Transverse colon (tissue), 4 donors: ENCODE results near the gene CASP12. TPM values are rescaled to one million over a fixed set of nuclear protein-coding genes. Genes with fewer than 3 reads are reported as not detected.

Source experiments
- DNase-seq: peaks from one replicate; pipeline ENCODE4 v3.0.0-alpha.2; 2019
- H3K27ac ChIP-seq, 4 donors: fragments of 200-600 bp; sonication (generic); 2 replicates each; pipeline ENCODE4 v1.5.1; 2016 to 2018; ENCODE audit warnings: inconsistent platforms in 4 of 4
- H3K27me3 ChIP-seq: fragments of 200-600 bp; sonication (generic); 2 replicates; pipeline ENCODE4 v1.5.1; 2017; ENCODE audit warnings: inconsistent platforms
- H3K36me3 ChIP-seq, 4 donors: fragments of 200-600 bp; sonication (generic); 2 replicates each; pipeline ENCODE4 v1.5.1; 2017 to 2019; ENCODE audit warnings: inconsistent platforms in 4 of 4
- H3K4me1 ChIP-seq, 4 donors: fragments of 200-600 bp; sonication (generic); 2 replicates each; pipeline ENCODE4 v1.5.1; 2017 to 2020; ENCODE audit warnings: inconsistent platforms in 4 of 4
- H3K4me3 ChIP-seq, 4 donors: fragments of 200-600 bp; sonication (generic); 1 replicate in 1 of 4; 2 replicates in 3 of 4; pipeline versions ENCODE4 v1.5.1 to v1.6.1; 2017 to 2019; ENCODE audit warnings: inconsistent platforms in 4 of 4
- H3K9me3 ChIP-seq, 2 donors: fragments of 200-600 bp; sonication (generic); 2 replicates each; pipeline ENCODE4 v1.5.1; 2017 to 2019; ENCODE audit warnings: inconsistent platforms in 2 of 2
- EP300 ChIP-seq: sonication (generic); formaldehyde crosslinking; IDR thresholded peaks from one replicate; pipeline ENCODE4 v1.6.1; 2017; ENCODE audit warnings: antibody characterized with exemption, low read depth
- POLR2A ChIP-seq: fragments of 450-650 bp; IDR thresholded peaks from one replicate; pipeline ENCODE4 v1.6.1; 2016; ENCODE audit warnings: antibody characterized with exemption, mild to moderate bottlenecking, moderate library complexity
- POLR2AphosphoS5 ChIP-seq, 3 donors: sonication (generic); formaldehyde crosslinking; IDR thresholded peaks; one replicate each; pipeline ENCODE4 v1.6.1; 2016; ENCODE audit warnings: antibody characterized with exemption in 3 of 3
- WGBS, 2 donors: methylation state at CpG; one replicate each; pipeline ENCODE4 v1.1.5; 2018; ENCODE audit warnings: low coverage in 1 of 2; 5-methylcytosine and 5-hydroxymethylcytosine counted together
- in situ Hi-C, 4 donors: fragments of 200-750 bp; cut with MboI; loops; one replicate each; pipeline versions ENCODE4 v1.15.0 to v1.15.1; 2017; ENCODE audit warnings: low sequenced_read_pairs in 3 of 4, low pct_ligation_motif_present in 1 of 4, low pct_unique_long_range_greater_than_20kb in 1 of 4
- intact Hi-C: fragments of 100-400 bp; cut with DNase I; formaldehyde crosslinking; loops from one replicate; pipeline ENCODE4 v1.15.1; 2023; ENCODE audit warnings: low total_unique reads
- total RNA-seq, 4 donors: library from RNA; depleted of rRNA; stranded (reverse); fragments of >200 nt; gene quantifications; one replicate each; pipeline ENCODE4 v1.1.0, GENCODE V29; 2016
- TF ChIP-seq, protein P1 (sequence below), 5 experiments: fragments of 200-600 bp in 3 of 5; fragments of 450-650 bp in 2 of 5; sonication (generic) in 3 of 5; IDR thresholded peaks; 1 replicate in 2 of 5; 2 replicates in 3 of 5; pipeline ENCODE4 v1.5.1; 2016 to 2017; ENCODE audit warnings: antibody characterized with exemption in 5 of 5, inconsistent platforms in 3 of 5, mild to moderate bottlenecking in 2 of 5, moderate library complexity in 1 of 5

CASP12 gene
- total RNA-seq, 4 donors from 2014 or later = 0.27 to 1.9 TPM; not detected in 2

- Histone ChIP-seq H3K36me3 (no peaks in the 10 kb centered on the region), H3K27me3 (no peaks in the 10 kb centered on the region), H3K9me3 (no peaks in the 10 kb centered on the region), H3K4me1 (peaks cover 0 to 30% (median 11%) of the 10 kb centered on the region in 4 donors), H3K27ac (peak overlapping the region; percentile 64 to 79 (median 72)), H3K4me3 (peak overlapping the region; percentile 27 to 48 (median 33))
- WGBS, 2 donors = 8 to 12% methylated on average over 6 of the region's 6 CpGs
- TF ChIP-seq, protein P1, sequence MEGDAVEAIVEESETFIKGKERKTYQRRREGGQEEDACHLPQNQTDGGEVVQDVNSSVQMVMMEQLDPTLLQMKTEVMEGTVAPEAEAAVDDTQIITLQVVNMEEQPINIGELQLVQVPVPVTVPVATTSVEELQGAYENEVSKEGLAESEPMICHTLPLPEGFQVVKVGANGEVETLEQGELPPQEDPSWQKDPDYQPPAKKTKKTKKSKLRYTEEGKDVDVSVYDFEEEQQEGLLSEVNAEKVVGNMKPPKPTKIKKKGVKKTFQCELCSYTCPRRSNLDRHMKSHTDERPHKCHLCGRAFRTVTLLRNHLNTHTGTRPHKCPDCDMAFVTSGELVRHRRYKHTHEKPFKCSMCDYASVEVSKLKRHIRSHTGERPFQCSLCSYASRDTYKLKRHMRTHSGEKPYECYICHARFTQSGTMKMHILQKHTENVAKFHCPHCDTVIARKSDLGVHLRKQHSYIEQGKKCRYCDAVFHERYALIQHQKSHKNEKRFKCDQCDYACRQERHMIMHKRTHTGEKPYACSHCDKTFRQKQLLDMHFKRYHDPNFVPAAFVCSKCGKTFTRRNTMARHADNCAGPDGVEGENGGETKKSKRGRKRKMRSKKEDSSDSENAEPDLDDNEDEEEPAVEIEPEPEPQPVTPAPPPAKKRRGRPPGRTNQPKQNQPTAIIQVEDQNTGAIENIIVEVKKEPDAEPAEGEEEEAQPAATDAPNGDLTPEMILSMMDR (IDR thresholded peaks at IDR 0.05) = no peak
- TF ChIP-seq POLR2AphosphoS5 (IDR thresholded peaks at IDR 0.05) (peak; percentile 23 to 44 (median 40)), EP300 (no peak), POLR2A (no peak)
- intact Hi-C loops (no loop called here), in situ Hi-C loops (no loop called here)
- DNase-seq = no peak
Measured at GRCh38 chr11:104918113-104918824, 20.0 kb upstream of the CASP12 start.

DNA sequence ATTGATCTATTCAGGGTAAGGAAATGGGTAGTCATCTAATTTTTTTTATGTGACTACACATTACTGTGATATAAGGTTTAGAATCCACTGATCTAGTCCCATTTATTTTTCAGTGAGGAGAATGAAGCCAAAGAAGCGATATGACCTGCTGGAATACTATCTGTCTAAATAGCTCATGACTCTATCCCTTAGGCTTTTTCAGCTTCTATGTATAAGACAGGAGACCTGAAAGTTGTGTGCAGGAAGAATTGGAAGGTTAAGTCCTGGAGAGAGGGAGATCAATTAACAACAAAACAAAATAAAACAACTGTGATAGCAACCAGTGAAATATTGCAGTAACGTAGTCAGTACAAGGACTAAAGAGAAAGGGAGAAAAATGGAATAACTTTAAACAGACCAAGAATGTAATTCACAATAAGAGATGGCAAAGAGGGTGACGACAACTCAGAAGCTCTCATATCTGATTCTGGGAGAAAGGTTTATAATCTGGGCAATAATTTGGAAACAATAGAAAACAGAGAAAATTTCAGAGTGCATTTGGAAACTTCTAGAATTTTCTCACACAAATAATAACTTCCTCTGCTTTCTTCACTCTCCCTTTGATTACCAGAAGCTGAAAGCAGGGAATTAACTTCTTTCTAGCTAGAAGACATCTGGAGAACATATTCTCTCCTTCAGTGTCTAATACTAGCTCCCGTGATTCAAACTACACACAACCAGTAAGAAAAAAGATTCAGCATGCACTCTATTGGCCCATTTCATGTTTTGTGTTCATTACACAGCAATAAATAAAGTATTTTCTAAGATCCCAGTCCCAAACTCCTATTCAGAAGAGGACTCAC is 19.2 kb upstream of the CASP12 start:
- H3K36me3 ChIP-seq = no peaks in the 10 kb centered on the region
- no peaks in the 10 kb centered on the region for H3K9me3 ChIP-seq
- peak overlapping the region; percentile 27 to 48 (median 33) for H3K4me3 ChIP-seq
- peak overlapping the region; percentile 64 to 79 (median 72) for H3K27ac ChIP-seq
- H3K27me3 ChIP-seq = no peaks in the 10 kb centered on the region
- H3K4me1 ChIP-seq = peaks cover 0 to 30% (median 11%) of the 10 kb centered on the region in 4 donors
- intact Hi-C loops = no loop called here
- DNase-seq = no peak
- in situ Hi-C loops = no loop called here
- WGBS, 2 donors = 20 to 39% methylated on average over 2 to 4 of the region's 4 CpGs
- TF ChIP-seq POLR2A (peak; percentile 14), POLR2AphosphoS5 (IDR thresholded peaks at IDR 0.05) (no peak)

DNA sequence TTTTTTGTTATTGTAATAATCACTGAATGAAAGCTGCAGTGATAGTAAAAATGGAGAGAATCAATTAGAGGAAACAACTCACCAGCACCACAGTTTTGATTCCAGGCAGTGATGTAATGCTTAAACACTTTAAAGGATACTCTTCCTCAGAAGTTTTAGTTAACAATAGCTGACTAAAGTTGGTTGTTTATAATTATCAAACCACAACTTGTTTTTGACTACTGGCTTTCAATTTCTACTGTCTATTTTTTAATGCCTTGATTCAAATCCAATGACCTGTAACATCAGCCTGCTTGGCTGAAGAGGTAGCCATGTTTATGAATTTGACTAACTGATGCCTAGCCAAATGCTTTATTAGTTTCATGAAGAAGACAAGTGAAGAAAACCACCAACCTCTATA is 18.2 kb upstream of the CASP12 start:
- Histone ChIP-seq H3K36me3 (no peaks in the 10 kb centered on the region), H3K4me1 (peaks cover 0 to 30% (median 11%) of the 10 kb centered on the region in 4 donors), H3K27ac (peak overlapping the region; percentile 27 to 79 (median 67)), H3K4me3 (no peak overlapping the region), H3K9me3 (no peaks in the 10 kb centered on the region), H3K27me3 (no peaks in the 10 kb centered on the region)
- in situ Hi-C loops (no loop called here), intact Hi-C loops (no loop called here)
- TF ChIP-seq, protein P1 (IDR thresholded peaks at IDR 0.05) = no peak
- TF ChIP-seq EP300 = no peak
- no peak for TF ChIP-seq POLR2AphosphoS5 (IDR thresholded peaks at IDR 0.05)
- no peak for TF ChIP-seq POLR2A
- no peak for DNase-seq

DNA sequence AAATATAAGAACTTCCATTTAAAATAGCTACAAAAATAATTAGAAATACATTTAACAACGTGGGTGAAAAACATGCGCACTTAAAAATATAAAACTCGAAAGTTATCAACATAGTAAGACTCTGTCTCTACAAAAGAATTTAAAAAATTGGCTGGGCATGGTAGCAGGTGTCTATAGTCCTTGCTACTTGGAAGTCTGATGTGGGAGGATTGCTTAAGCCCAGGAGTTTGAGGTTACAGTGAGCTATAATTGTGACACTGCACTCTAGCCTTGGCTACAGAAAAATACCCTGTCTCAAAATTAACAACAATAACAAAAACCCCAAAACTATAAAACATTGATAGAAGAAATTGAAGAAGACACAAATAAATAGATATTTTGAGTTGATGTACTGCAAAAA is 13.8 kb upstream of the CASP12 start:
- no peak overlapping the region for H3K4me3 ChIP-seq
- H3K36me3 ChIP-seq = no peaks in the 10 kb centered on the region
- no peaks in the 10 kb centered on the region for H3K27me3 ChIP-seq
- TF ChIP-seq POLR2AphosphoS5 (IDR thresholded peaks at IDR 0.05) (no peak), POLR2A (no peak), EP300 (no peak)
- TF ChIP-seq, protein P1 (IDR thresholded peaks at IDR 0.05) = no peak
- no peak overlapping the region for H3K27ac ChIP-seq
- no peaks in the 10 kb centered on the region for H3K9me3 ChIP-seq
- intact Hi-C loops (no loop called here), in situ Hi-C loops (no loop called here)
- peaks cover 0 to 13% (median 7%) of the 10 kb centered on the region in 4 donors for H3K4me1 ChIP-seq
- WGBS, 2 donors = 90 to 97% methylated on average over 3 of the region's 3 CpGs
- no peak for DNase-seq
